Superior temporal gyrus (tissue), 1 donor: Measurements from ENCODE around the gene LILRA2.
A peak's percentile ranks its signal among the peaks of the same experiment; 100 is the strongest.
"Not testable (repeated sequence)": the region's sequence is repeated elsewhere in the genome, so short reads cannot be mapped to it uniquely, and the experiment has no call there.

Source experiments
- DNase-seq: peaks from one replicate; pipeline ENCODE4 v3.0.0-alpha.2; 2016; ENCODE audit errors: extremely low spot score

The LILRA2 gene

GRCh38 chr19:54573330-54573872, at the start of gene LILRA2:
TSS of gene LILRA2 (plus strand) at chr19:54573790. CDS start at chr19:54573879, 89 bp downstream.
- DNase-seq = no peak

- no peak for DNase-seq
Observed at GRCh38 chr19:54525636-54526035, 48.0 kb upstream of the LILRA2 start.

- DNase-seq = no peak
Observed at GRCh38 chr19:54526972-54527371, 46.6 kb upstream of the LILRA2 start.

- DNase-seq = no peak
Observed at GRCh38 chr19:54530866-54531265, 42.7 kb upstream of the LILRA2 start.

- DNase-seq = peak; percentile 18
Observed at GRCh38 chr19:54532528-54532927, 41.1 kb upstream of the LILRA2 start.

GRCh38 chr19:54533476-54533875, 40.1 kb upstream of the LILRA2 start:
- no peak for DNase-seq

GRCh38 chr19:54534156-54534555, 39.4 kb upstream of the LILRA2 start:
- DNase-seq = no peak

GRCh38 chr19:54535601-54536000, 38.0 kb upstream of the LILRA2 start:
- no peak for DNase-seq

GRCh38 chr19:54536956-54537355, 36.6 kb upstream of the LILRA2 start:
- DNase-seq = no peak

GRCh38 chr19:54541712-54542111, 31.9 kb upstream of the LILRA2 start:
- DNase-seq = no peak

- DNase-seq = no peak
Observed at GRCh38 chr19:54548806-54549205, 24.8 kb upstream of the LILRA2 start.

GRCh38 chr19:54549224-54549623, 24.4 kb upstream of the LILRA2 start:
- DNase-seq = no peak

GRCh38 chr19:54551293-54551692, 22.3 kb upstream of the LILRA2 start:
- no peak for DNase-seq

- DNase-seq = peak; percentile 10
Observed at GRCh38 chr19:54551950-54552912, 21.4 kb upstream of the LILRA2 start.

- no peak for DNase-seq
Observed at GRCh38 chr19:54552913-54553310, 20.7 kb upstream of the LILRA2 start.

- no peak for DNase-seq
Observed at GRCh38 chr19:54554006-54554405, 19.6 kb upstream of the LILRA2 start.

- no peak for DNase-seq
Observed at GRCh38 chr19:54554896-54555295, 18.7 kb upstream of the LILRA2 start.

- DNase-seq = no peak
Observed at GRCh38 chr19:54556194-54556593, 17.4 kb upstream of the LILRA2 start.

GRCh38 chr19:54558339-54558738, 15.3 kb upstream of the LILRA2 start:
- no peak for DNase-seq

- DNase-seq = no peak
Observed at GRCh38 chr19:54560881-54561385, 12.7 kb upstream of the LILRA2 start.

- no peak for DNase-seq
Observed at GRCh38 chr19:54561840-54562239, 11.8 kb upstream of the LILRA2 start.

- DNase-seq = not testable (repeated sequence)
Observed at GRCh38 chr19:54563206-54563605, 10.4 kb upstream of the LILRA2 start.

GRCh38 chr19:54570316-54570715, 3.3 kb upstream of the LILRA2 start:
- no peak for DNase-seq
